ENCODE results near the gene UBQLN1.
A peak's percentile ranks its signal among the peaks of the same experiment; 100 is the strongest.

Gene UBQLN1

GRCh38 chr9:83722726-83723495, 15.2 kb upstream of the UBQLN1 start:
- H3K4me3 ChIP-seq (ENCODE audit: low read depth, low read length) = no peak overlapping the region
- no peak for DNase-seq (ENCODE audit: low read depth)
- no peak for TF ChIP-seq CTCF (IDR thresholded peaks at IDR 0.05; ENCODE audit: control insufficient read depth, extremely low read depth, insufficient read depth)

- no peak overlapping the region for H3K4me3 ChIP-seq (ENCODE audit: low read depth, low read length)
- no peak for DNase-seq (ENCODE audit: low read depth)
- TF ChIP-seq CTCF (IDR thresholded peaks at IDR 0.05; ENCODE audit: control insufficient read depth, extremely low read depth, insufficient read depth) = no peak
Observed at GRCh38 chr9:83721509-83721908, 13.8 kb upstream of the UBQLN1 start.

GRCh38 chr9:83715794-83716193, 8.0 kb upstream of the UBQLN1 start:
- TF ChIP-seq CTCF (IDR thresholded peaks at IDR 0.05; ENCODE audit: control insufficient read depth, extremely low read depth, insufficient read depth) = no peak
- no peak for DNase-seq (ENCODE audit: low read depth)
- no peak overlapping the region for H3K4me3 ChIP-seq (ENCODE audit: low read depth, low read length)

GRCh38 chr9:83715221-83715620, 7.5 kb upstream of the UBQLN1 start:
- DNase-seq (ENCODE audit: low read depth) = no peak
- H3K4me3 ChIP-seq (ENCODE audit: low read depth, low read length) = no peak overlapping the region
- no peak for TF ChIP-seq CTCF (IDR thresholded peaks at IDR 0.05; ENCODE audit: control insufficient read depth, extremely low read depth, insufficient read depth)

GRCh38 chr9:83714329-83714728, 6.6 kb upstream of the UBQLN1 start:
- H3K4me3 ChIP-seq (ENCODE audit: low read depth, low read length) = no peak overlapping the region
- DNase-seq (ENCODE audit: low read depth) = no peak
- TF ChIP-seq CTCF (IDR thresholded peaks at IDR 0.05; ENCODE audit: control insufficient read depth, extremely low read depth, insufficient read depth) = peak; percentile 22; the same call in 1 of the 2 replicates

- peak; percentile 49 for DNase-seq (ENCODE audit: low read depth)
- peak overlapping the region; percentile 73 for H3K4me3 ChIP-seq (ENCODE audit: low read depth, low read length)
- TF ChIP-seq CTCF (IDR thresholded peaks at IDR 0.05; ENCODE audit: control insufficient read depth, extremely low read depth, insufficient read depth) = peak; percentile 54
Observed at GRCh38 chr9:83708515-83709158, 879 bp upstream of the UBQLN1 start.

GRCh38 chr9:83707518-83707767, 315 bp downstream of the UBQLN1 start:
- no peak for TF ChIP-seq CTCF (IDR thresholded peaks at IDR 0.05; ENCODE audit: control insufficient read depth, extremely low read depth, insufficient read depth)
- DNase-seq (ENCODE audit: low read depth) = no peak
- peak overlapping the region; percentile 73 for H3K4me3 ChIP-seq (ENCODE audit: low read depth, low read length)
